MM.1S (cell line): ENCODE measurements around the gene DUSP28.

ENCODE experiments used
- CTCF ChIP-seq: fragments of 300-600 bp; sonication (generic); IDR thresholded peaks from 2 replicates; pipeline ENCODE4 v1.5.1; 2016; ENCODE audit warnings: antibody characterized with exemption, low read length, mixed read lengths
- EZH2 ChIP-seq: fragments of 300-600 bp; sonication (generic); optimal IDR thresholded peaks from 2 replicates; pipeline ENCODE3; 2017; ENCODE audit warnings: low read depth, mild to moderate bottlenecking, antibody characterized with exemption, low read length, mixed read lengths
- EZH2phosphoT487 ChIP-seq: fragments of 300-600 bp; sonication (generic); IDR thresholded peaks from 2 replicates; pipeline ENCODE4 v1.6.1; 2018; ENCODE audit warnings: antibody characterized with exemption, low read length

GRCh38 chr2:240560480-240561324 lies 545 bp downstream of the DUSP28 start:
- TF ChIP-seq CTCF (no peak), EZH2 (no peak), EZH2phosphoT487 (no peak)
